Right lobe of liver (tissue), 4 donors: ENCODE results near the gene PXT1.

Source experiments
- POLR2A ChIP-seq: fragments of 450-650 bp; IDR thresholded peaks from one replicate; pipeline ENCODE4 v1.6.1; 2017; ENCODE audit warnings: antibody characterized with exemption, mild to moderate bottlenecking
- TF ChIP-seq, protein P1 (sequence below), 4 donors: fragments of 200-600 bp in 3 of 4; fragments of 450-650 bp in 1 of 4; IDR thresholded peaks; one replicate each; pipeline versions ENCODE4 v1.5.1 to v1.8.0; 2016 to 2022; ENCODE audit warnings: antibody characterized with exemption in 4 of 4, mild to moderate bottlenecking in 2 of 4
- donor health status: DM: no; HTN: no; CAD: no.
- donor health status: DM: no; HTN: no; CAD: no.
- donor health status: DM: no; HTN: yes; CAD: no.

DNA sequence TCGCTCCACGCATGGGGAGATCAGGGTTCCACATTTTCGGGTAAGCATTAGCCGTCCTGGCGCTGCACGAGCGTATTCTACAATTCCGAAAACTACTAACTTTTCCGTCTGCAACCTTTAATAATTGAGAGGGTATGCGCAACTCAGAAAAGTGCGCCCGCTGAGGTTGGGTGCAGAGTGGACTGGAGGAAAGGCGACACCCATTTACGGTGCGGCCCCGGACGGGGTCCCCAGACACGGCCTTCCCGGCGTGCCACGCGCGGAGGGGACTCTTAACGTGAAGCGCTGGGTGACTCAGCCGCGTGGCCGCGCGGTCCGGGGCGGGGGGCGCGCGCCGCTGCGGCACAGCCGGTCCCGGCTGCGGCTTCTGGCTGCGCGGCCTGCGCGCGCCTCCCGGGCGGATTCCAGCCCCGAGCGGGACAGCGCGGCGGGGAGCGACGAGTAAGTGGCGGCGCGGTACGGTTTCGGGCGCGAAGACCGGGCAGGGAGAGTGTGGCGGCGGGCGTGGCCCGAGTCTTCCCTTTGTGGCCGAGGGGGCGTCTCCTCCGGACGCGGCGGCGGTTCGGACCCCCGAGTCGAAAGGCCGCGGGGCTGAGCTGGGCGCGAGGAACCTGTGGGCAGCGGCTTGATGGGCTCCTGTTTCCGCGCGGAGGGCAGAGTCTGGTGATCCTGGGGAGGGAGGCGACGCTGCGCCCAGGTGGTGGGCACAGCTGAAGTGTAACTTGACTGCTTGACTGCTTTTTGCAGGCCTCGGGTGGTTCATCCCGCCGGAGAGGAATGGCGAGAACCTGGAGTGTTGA, at the start of gene PXT1, which contains the start of gene KCTD20:
- TF ChIP-seq, protein P1, sequence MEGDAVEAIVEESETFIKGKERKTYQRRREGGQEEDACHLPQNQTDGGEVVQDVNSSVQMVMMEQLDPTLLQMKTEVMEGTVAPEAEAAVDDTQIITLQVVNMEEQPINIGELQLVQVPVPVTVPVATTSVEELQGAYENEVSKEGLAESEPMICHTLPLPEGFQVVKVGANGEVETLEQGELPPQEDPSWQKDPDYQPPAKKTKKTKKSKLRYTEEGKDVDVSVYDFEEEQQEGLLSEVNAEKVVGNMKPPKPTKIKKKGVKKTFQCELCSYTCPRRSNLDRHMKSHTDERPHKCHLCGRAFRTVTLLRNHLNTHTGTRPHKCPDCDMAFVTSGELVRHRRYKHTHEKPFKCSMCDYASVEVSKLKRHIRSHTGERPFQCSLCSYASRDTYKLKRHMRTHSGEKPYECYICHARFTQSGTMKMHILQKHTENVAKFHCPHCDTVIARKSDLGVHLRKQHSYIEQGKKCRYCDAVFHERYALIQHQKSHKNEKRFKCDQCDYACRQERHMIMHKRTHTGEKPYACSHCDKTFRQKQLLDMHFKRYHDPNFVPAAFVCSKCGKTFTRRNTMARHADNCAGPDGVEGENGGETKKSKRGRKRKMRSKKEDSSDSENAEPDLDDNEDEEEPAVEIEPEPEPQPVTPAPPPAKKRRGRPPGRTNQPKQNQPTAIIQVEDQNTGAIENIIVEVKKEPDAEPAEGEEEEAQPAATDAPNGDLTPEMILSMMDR (IDR thresholded peaks at IDR 0.05), result no peak
- TF ChIP-seq POLR2A, result peak; percentile 96
